CD14-positive monocyte (primary cell): ENCODE results near the gene FTL. TPM values are rescaled to one million over a fixed set of nuclear protein-coding genes. Genes with fewer than 3 reads are reported as not detected.

Experiments
- DNase-seq, 3 donors: peaks; one replicate each; pipeline ENCODE4 v3.0.0-alpha.2; 2011 to 2022
- H2AFZ ChIP-seq: 2 replicates; pipeline ENCODE4 v1.6.0; 2012; ENCODE audit warnings: mild to moderate bottlenecking, low read depth, low read length, inconsistent platforms; ENCODE audit not compliant: insufficient read depth, poor library complexity, severe bottlenecking
- H3K27ac ChIP-seq, 2 donors: 1 replicate in 1 of 2; 2 replicates in 1 of 2; pipeline ENCODE4 v1.5.1; 2012 to 2013; ENCODE audit warnings: low read length in 2 of 2, control low read depth in 1 of 2, inconsistent platforms in 1 of 2, low read depth in 1 of 2, mild to moderate bottlenecking in 1 of 2
- H3K27me3 ChIP-seq, 2 donors: one replicate each; pipeline versions ENCODE4 v1.6.0 to v1.6.1; 2011 to 2013; ENCODE audit warnings: low read length in 2 of 2; ENCODE audit not compliant: control insufficient read depth in 2 of 2, insufficient read depth in 2 of 2
- H3K36me3 ChIP-seq, 2 donors: replicated peaks in 1 of 2; 1 replicate in 1 of 2; 2 replicates in 1 of 2; pipeline versions ENCODE4 v1.5.1 to v1.6.1; 2012 to 2013; ENCODE audit warnings: low read length in 2 of 2, control low read depth in 1 of 2, inconsistent platforms in 1 of 2, mild to moderate bottlenecking in 1 of 2; ENCODE audit not compliant: insufficient read depth in 2 of 2, control insufficient read depth in 1 of 2
- H3K4me1 ChIP-seq, 2 donors: 1 replicate in 1 of 2; 2 replicates in 1 of 2; pipeline versions ENCODE4 v1.5.1 to v1.6.1; 2012 to 2013; ENCODE audit warnings: low read length in 2 of 2, control low read depth in 1 of 2, inconsistent platforms in 1 of 2, mild to moderate bottlenecking in 1 of 2, moderate library complexity in 1 of 2; ENCODE audit not compliant: insufficient read depth in 2 of 2, control insufficient read depth in 1 of 2
- H3K4me2 ChIP-seq: replicated peaks from 2 replicates; pipeline ENCODE3; 2012; ENCODE audit warnings: low read length, moderate library complexity, mild to moderate bottlenecking; ENCODE audit not compliant: poor library complexity, severe bottlenecking; ENCODE audit errors: extremely low read depth
- H3K4me3 ChIP-seq, 3 experiments: fragments of 200-600 bp in 1 of 3; sonication (generic) in 1 of 3; replicated peaks in 1 of 3; 1 replicate in 2 of 3; 2 replicates in 1 of 3; pipeline ENCODE4 v1.5.1; 2011 to 2013; ENCODE audit warnings: low read length in 3 of 3, mild to moderate bottlenecking in 3 of 3, control low read depth in 2 of 3, low read depth in 2 of 3, inconsistent platforms in 1 of 3, moderate library complexity in 1 of 3
- H3K79me2 ChIP-seq: 2 replicates; pipeline ENCODE4 v1.6.0; 2012; ENCODE audit warnings: mild to moderate bottlenecking, control low read depth, inconsistent platforms, low read length, moderate library complexity; ENCODE audit not compliant: insufficient read depth
- H3K9ac ChIP-seq: 2 replicates; pipeline ENCODE4 v1.6.0; 2017; ENCODE audit warnings: low read length, mild to moderate bottlenecking; ENCODE audit not compliant: insufficient read depth, poor library complexity, severe bottlenecking
- H3K9me3 ChIP-seq, 2 donors: replicated peaks in 1 of 2; 1 replicate in 1 of 2; 2 replicates in 1 of 2; pipeline versions ENCODE4 v1.5.1 to v1.6.1; 2012 to 2013; ENCODE audit warnings: low read length in 2 of 2, control low read depth in 1 of 2; ENCODE audit not compliant: control insufficient read depth in 1 of 2, insufficient read depth in 1 of 2
- H4K20me1 ChIP-seq: 2 replicates; pipeline ENCODE4 v1.6.0; 2012; ENCODE audit warnings: mild to moderate bottlenecking, low read length, control low read depth, moderate library complexity; ENCODE audit not compliant: insufficient read depth
- H3K27ac Mint-ChIP-seq, 7 donors: one replicate each; pipeline ENCODE4 v1.8.0; 2020; ENCODE audit warnings: mild to moderate bottlenecking in 7 of 7, mixed read lengths in 7 of 7, moderate library complexity in 6 of 7, inconsistent platforms in 2 of 7
- H3K27me3 Mint-ChIP-seq, 3 donors: one replicate each; pipeline ENCODE4 v1.8.0; 2021 to 2022; ENCODE audit warnings: low read depth in 3 of 3, mild to moderate bottlenecking in 3 of 3, mixed read lengths in 3 of 3, moderate library complexity in 3 of 3, inconsistent platforms in 1 of 3
- H3K36me3 Mint-ChIP-seq, 2 donors: one replicate each; pipeline ENCODE4 v1.8.0; 2020; ENCODE audit warnings: mixed read lengths in 2 of 2, inconsistent platforms in 1 of 2, mild to moderate bottlenecking in 1 of 2
- H3K4me1 Mint-ChIP-seq: one replicate; pipeline ENCODE4 v1.8.0; 2020; ENCODE audit warnings: mild to moderate bottlenecking, mixed read lengths
- H3K4me3 Mint-ChIP-seq, 2 donors: one replicate each; pipeline ENCODE4 v1.8.0; 2020; ENCODE audit warnings: mild to moderate bottlenecking in 2 of 2, mixed read lengths in 2 of 2, moderate library complexity in 1 of 2
- H3K9me3 Mint-ChIP-seq, 7 donors: one replicate each; pipeline ENCODE4 v1.8.0; 2020 to 2022; ENCODE audit warnings: mixed read lengths in 7 of 7, mild to moderate bottlenecking in 6 of 7, moderate library complexity in 6 of 7, inconsistent platforms in 2 of 7
- WGBS: methylation state at CpG from one replicate; pipeline ENCODE4 v1.1.5; 2013; ENCODE audit warnings: missing lambda C conversion rate; ENCODE audit not compliant: insufficient coverage; 5-methylcytosine and 5-hydroxymethylcytosine counted together
- intact Hi-C, 2 donors: fragments of 100-400 bp; cut with micrococcal nuclease; formaldehyde crosslinking; loops; one replicate each; pipeline versions ENCODE4 v1.15.0 to v1.15.1; 2023
- polyA plus RNA-seq, 3 donors: library from polyadenylated mRNA; depleted of rRNA in 1 of 3; unstranded in 2 of 3; stranded (reverse) in 1 of 3; fragments of 300-500 nt in 2 of 3; fragments of >200 nt in 1 of 3; fragmentation: Illumina TruSeq in 2 of 3; gene quantifications; 1 replicate in 2 of 3; 2 replicates in 1 of 3; pipeline ENCODE4 v1.2.3, GENCODE V29; 2012 to 2021
- TF ChIP-seq, protein P1 (sequence below): fragments of 200-600 bp; IDR thresholded peaks from one replicate; pipeline ENCODE4 v1.8.0; 2022; ENCODE audit warnings: antibody characterized with exemption, mild to moderate bottlenecking

Gene FTL
- polyA plus RNA-seq, 3 donors: 4,468 to 26,681 (median 23,650) TPM

DNA sequence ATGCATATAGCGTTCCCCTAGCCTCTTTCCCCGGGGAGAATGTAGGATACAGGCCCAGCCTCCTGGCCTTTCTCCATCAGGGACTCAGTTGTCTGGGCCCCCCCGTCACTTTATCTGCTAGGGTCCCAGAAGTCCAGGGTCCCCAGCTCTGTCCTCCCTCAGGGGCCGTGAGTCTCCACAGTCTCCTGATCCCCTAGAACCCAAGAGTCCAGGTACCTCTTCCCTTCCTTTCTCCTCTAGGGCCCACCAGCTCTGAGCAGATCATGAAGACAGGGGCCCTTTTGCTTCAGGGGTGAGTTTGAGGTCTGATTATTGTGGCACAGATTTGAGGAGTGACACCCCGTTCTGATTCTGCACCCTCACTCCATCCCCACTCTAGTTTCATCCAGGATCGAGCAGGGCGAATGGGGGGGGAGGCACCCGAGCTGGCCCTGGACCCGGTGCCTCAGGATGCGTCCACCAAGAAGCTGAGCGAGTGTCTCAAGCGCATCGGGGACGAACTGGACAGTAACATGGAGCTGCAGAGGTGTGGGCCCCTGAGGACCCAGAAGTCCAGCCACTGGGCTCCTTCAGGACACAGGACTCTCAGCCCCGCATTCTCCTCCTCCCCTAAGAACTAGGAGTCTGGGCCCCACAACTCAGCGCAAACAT, 9.7 kb upstream of the FTL start:
- no peaks in the 10 kb centered on the region for H3K27me3 ChIP-seq
- peak overlapping the region; percentile 97 for H3K4me2 ChIP-seq
- peaks cover 35% of the 10 kb centered on the region for H3K79me2 ChIP-seq
- peak overlapping the region; percentile 91 for H2AFZ ChIP-seq
- Mint-ChIP-seq H3K27ac (peak overlapping the region; percentile 18 to 91 (median 82)), H3K36me3 (peaks cover 15 to 28% of the 10 kb centered on the region in 2 donors), H3K4me1 (peaks cover 43% of the 10 kb centered on the region), H3K9me3 (no peaks in the 10 kb centered on the region), H3K4me3 (peak overlapping the region; percentile 80 to 88), H3K27me3 (peaks cover 0 to 2% (median 0%) of the 10 kb centered on the region in 3 donors)
- peak overlapping the region; percentile 79 to 97 (median 94) for H3K4me3 ChIP-seq
- H3K27ac ChIP-seq: peak overlapping the region; percentile 54 to 86
- H3K4me1 ChIP-seq: peaks cover 36 to 47% of the 10 kb centered on the region in 2 donors
- no peaks in the 10 kb centered on the region for H3K9me3 ChIP-seq
- intact Hi-C loops: no loop called here
- peaks cover 0 to 19% of the 10 kb centered on the region in 2 donors for H3K36me3 ChIP-seq
- DNase-seq: no peak
- TF ChIP-seq, protein P1, sequence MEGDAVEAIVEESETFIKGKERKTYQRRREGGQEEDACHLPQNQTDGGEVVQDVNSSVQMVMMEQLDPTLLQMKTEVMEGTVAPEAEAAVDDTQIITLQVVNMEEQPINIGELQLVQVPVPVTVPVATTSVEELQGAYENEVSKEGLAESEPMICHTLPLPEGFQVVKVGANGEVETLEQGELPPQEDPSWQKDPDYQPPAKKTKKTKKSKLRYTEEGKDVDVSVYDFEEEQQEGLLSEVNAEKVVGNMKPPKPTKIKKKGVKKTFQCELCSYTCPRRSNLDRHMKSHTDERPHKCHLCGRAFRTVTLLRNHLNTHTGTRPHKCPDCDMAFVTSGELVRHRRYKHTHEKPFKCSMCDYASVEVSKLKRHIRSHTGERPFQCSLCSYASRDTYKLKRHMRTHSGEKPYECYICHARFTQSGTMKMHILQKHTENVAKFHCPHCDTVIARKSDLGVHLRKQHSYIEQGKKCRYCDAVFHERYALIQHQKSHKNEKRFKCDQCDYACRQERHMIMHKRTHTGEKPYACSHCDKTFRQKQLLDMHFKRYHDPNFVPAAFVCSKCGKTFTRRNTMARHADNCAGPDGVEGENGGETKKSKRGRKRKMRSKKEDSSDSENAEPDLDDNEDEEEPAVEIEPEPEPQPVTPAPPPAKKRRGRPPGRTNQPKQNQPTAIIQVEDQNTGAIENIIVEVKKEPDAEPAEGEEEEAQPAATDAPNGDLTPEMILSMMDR: no peak
- H3K9ac ChIP-seq: peak overlapping the region; percentile 90
- WGBS: 76% methylated on average over 13 of the region's 16 CpGs
- peaks cover 11% of the 10 kb centered on the region for H4K20me1 ChIP-seq

DNA sequence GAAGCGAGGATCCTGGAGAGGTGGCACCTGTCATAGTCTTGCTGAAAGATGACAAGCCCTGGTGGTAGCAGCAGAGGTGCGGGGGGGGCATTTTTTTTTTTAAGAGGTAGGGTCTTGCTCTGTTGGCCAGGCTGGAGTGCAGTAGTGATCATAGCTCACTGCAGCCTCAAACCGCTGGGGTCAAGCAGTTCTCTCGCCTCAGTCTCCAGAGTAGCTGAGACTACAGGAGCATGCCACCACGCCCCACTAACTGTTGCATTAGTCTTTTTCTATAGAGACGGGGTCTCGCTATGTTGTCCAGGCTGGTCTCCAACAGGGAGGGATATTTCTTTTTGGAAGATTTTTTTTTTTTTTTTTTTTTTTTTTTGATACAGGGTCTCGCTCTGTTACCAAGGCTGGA, 7.1 kb upstream of the FTL start:
- Mint-ChIP-seq H3K4me1 (peaks cover 62% of the 10 kb centered on the region), H3K4me3 (no peak overlapping the region)
- H3K27me3 ChIP-seq: no peaks in the 10 kb centered on the region

More for the DNA sequence above, 7.1 kb upstream of the FTL start:
- Histone ChIP-seq H3K27ac (no peak overlapping the region), H3K9ac (no peak overlapping the region), H2AFZ (no peak overlapping the region), H3K4me3 (no peak overlapping the region), H3K4me1 (peaks cover 62 to 73% of the 10 kb centered on the region in 2 donors), H4K20me1 (peaks cover 11% of the 10 kb centered on the region), H3K4me2 (no peak overlapping the region), H3K79me2 (peaks cover 55% of the 10 kb centered on the region), H3K9me3 (no peaks in the 10 kb centered on the region), H3K36me3 (peaks cover 0 to 19% of the 10 kb centered on the region in 2 donors)
- no peak for DNase-seq
- H3K9me3 Mint-ChIP-seq: no peaks in the 10 kb centered on the region
- intact Hi-C loops: no loop called here
- 96% methylated on average over 5 of the region's 8 CpGs for WGBS
- H3K27me3 Mint-ChIP-seq: peaks cover 0 to 2% (median 0%) of the 10 kb centered on the region in 3 donors
- TF ChIP-seq, protein P1: no peak
- H3K36me3 Mint-ChIP-seq: peaks cover 21 to 35% of the 10 kb centered on the region in 2 donors
- peak overlapping the region in 1 of 7 donors; percentile 14 for H3K27ac Mint-ChIP-seq
